Hepatocyte (in vitro differentiated cells): ENCODE data around the gene SCD5. TPM values are rescaled to one million over a fixed set of nuclear protein-coding genes. Genes with fewer than 3 reads are reported as not detected.

Experiments
- DNase-seq: peaks from one replicate; pipeline ENCODE4 v3.0.0-alpha.2; 2016; ENCODE audit warnings: low spot score
- H2AFZ ChIP-seq: fragments of 200-600 bp; sonication (generic); 2 replicates; pipeline ENCODE4 v1.6.0; 2016; ENCODE audit warnings: antibody characterized with exemption, mild to moderate bottlenecking
- H3K27ac ChIP-seq: fragments of 200-600 bp; sonication (generic); 2 replicates; pipeline ENCODE4 v1.5.1; 2016; ENCODE audit warnings: mild to moderate bottlenecking
- H3K27me3 ChIP-seq: fragments of 200-600 bp; sonication (generic); 2 replicates; pipeline ENCODE4 v1.6.1; 2016
- H3K36me3 ChIP-seq: fragments of 200-600 bp; sonication (generic); replicated peaks from 2 replicates; pipeline ENCODE4 v1.5.1; 2016; ENCODE audit warnings: low read depth; ENCODE audit not compliant: insufficient read depth
- H3K4me1 ChIP-seq: fragments of 200-600 bp; sonication (generic); 2 replicates; pipeline ENCODE4 v1.5.1; 2016; ENCODE audit warnings: mild to moderate bottlenecking, moderate library complexity; ENCODE audit not compliant: insufficient read depth
- H3K4me2 ChIP-seq: fragments of 200-600 bp; sonication (generic); 2 replicates; pipeline ENCODE4 v1.6.0; 2016
- H3K4me3 ChIP-seq: fragments of 200-600 bp; sonication (generic); 2 replicates; pipeline ENCODE4 v1.5.1; 2016; ENCODE audit warnings: mild to moderate bottlenecking
- H3K79me2 ChIP-seq: fragments of 200-600 bp; sonication (generic); 2 replicates; pipeline ENCODE4 v1.6.0; 2017; ENCODE audit warnings: mild to moderate bottlenecking
- H3K9me2 ChIP-seq: fragments of 200-600 bp; sonication (generic); replicated peaks from 2 replicates; pipeline ENCODE4 v1.6.0; 2017; ENCODE audit warnings: mild to moderate bottlenecking; ENCODE audit not compliant: insufficient read depth
- H3K9me3 ChIP-seq: fragments of 200-600 bp; sonication (generic); 2 replicates; pipeline ENCODE4 v1.5.1; 2016; ENCODE audit warnings: low read depth, mild to moderate bottlenecking
- H4K20me1 ChIP-seq: fragments of 200-600 bp; sonication (generic); 2 replicates; pipeline ENCODE4 v1.6.0; 2016; ENCODE audit warnings: mild to moderate bottlenecking; ENCODE audit not compliant: insufficient read depth, poor library complexity, severe bottlenecking
- EZH2 ChIP-seq: fragments of 200-600 bp; sonication (generic); IDR thresholded peaks from 2 replicates; pipeline ENCODE4 v1.6.1; 2016; ENCODE audit warnings: antibody characterized with exemption, mild to moderate bottlenecking, borderline replicate concordance
- EZH2phosphoT487 ChIP-seq: fragments of 200-600 bp; sonication (generic); IDR thresholded peaks from one replicate; pipeline ENCODE4 v1.6.1; 2018; ENCODE audit warnings: antibody characterized with exemption, mild to moderate bottlenecking, low read depth, moderate library complexity; ENCODE audit not compliant: unreplicated experiment, severe bottlenecking
- WGBS: methylation state at CpG from one replicate; pipeline ENCODE4 v1.1.6; 2016; ENCODE audit warnings: low lambda C conversion rate; ENCODE audit errors: missing lambda C conversion rate; 5-methylcytosine and 5-hydroxymethylcytosine counted together
- polyA plus RNA-seq: library from polyadenylated mRNA; unstranded; fragments of >200 nt; fragmentation: Nextera tagmentation; extraction: Ambion mirVana; gene quantifications from 2 replicates; pipeline ENCODE4 v1.2.1, GENCODE V29; 2016
- total RNA-seq: library from RNA; depleted of rRNA; stranded (reverse); fragments of >200 nt; gene quantifications from 2 replicates; pipeline ENCODE4 v1.2.3, GENCODE V29; 2014
- TF ChIP-seq, protein P1 (sequence below): fragments of 200-600 bp; sonication (generic); IDR thresholded peaks from 2 replicates; pipeline ENCODE4 v1.5.1; 2016; ENCODE audit warnings: antibody characterized with exemption, mild to moderate bottlenecking; ENCODE audit not compliant: poor library complexity

Gene SCD5
- total and polyA plus RNA-seq, 2 experiments from 2014 or later, result 6.4 to 19.2 TPM

DNA sequence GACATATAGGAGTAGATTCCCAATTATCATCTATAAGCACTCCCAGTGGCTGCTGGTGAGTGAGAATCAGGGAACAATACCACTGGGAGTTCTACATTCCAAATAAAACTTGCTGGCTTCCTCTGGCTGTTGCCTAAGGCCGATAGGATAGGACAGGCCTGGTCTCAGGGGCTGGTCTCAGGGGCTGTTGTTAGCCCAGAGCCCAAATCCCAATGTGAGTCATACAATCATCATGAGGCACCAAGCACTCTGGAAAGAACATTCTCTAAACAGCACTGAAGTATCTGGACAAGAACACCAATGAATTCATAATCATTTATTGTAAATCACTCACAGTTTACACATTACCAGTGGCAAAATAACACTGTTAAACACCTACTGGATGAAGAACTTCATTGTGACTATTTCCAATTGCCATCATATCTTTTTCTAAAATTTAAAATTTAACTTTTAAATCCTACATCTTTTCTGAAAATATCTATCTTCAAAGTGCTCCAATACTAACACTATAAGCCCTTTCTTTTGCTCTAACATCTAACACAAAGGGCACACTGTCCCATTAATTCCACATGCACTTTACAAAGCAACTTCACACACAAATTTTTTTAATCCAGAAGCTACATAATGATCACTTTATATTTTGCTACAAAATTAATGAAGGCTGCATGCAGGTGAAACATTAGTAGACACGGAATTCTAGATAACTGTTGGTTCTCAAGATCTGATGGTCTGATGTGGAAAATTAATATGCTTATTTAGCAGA lies 169.2 kb downstream of the SCD5 start:
- H2AFZ ChIP-seq, result no peak overlapping the region
- DNase-seq, result no peak
- H3K4me3 ChIP-seq, result no peak overlapping the region
- H3K9me2 ChIP-seq, result no peaks in the 10 kb centered on the region
- no peaks in the 10 kb centered on the region for H3K36me3 ChIP-seq
- no peak overlapping the region for H3K27ac ChIP-seq
- no peaks in the 10 kb centered on the region for H3K4me1 ChIP-seq
- H4K20me1 ChIP-seq, result no peaks in the 10 kb centered on the region
- no peaks in the 10 kb centered on the region for H3K9me3 ChIP-seq
- TF ChIP-seq, protein P1, sequence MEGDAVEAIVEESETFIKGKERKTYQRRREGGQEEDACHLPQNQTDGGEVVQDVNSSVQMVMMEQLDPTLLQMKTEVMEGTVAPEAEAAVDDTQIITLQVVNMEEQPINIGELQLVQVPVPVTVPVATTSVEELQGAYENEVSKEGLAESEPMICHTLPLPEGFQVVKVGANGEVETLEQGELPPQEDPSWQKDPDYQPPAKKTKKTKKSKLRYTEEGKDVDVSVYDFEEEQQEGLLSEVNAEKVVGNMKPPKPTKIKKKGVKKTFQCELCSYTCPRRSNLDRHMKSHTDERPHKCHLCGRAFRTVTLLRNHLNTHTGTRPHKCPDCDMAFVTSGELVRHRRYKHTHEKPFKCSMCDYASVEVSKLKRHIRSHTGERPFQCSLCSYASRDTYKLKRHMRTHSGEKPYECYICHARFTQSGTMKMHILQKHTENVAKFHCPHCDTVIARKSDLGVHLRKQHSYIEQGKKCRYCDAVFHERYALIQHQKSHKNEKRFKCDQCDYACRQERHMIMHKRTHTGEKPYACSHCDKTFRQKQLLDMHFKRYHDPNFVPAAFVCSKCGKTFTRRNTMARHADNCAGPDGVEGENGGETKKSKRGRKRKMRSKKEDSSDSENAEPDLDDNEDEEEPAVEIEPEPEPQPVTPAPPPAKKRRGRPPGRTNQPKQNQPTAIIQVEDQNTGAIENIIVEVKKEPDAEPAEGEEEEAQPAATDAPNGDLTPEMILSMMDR, result no peak
- TF ChIP-seq EZH2phosphoT487, result no peak
- TF ChIP-seq EZH2, result no peak
- H3K79me2 ChIP-seq, result no peaks in the 10 kb centered on the region
- no peak overlapping the region for H3K4me2 ChIP-seq
- 69% methylated on average over 2 of the region's 2 CpGs for WGBS
- no peaks in the 10 kb centered on the region for H3K27me3 ChIP-seq

DNA sequence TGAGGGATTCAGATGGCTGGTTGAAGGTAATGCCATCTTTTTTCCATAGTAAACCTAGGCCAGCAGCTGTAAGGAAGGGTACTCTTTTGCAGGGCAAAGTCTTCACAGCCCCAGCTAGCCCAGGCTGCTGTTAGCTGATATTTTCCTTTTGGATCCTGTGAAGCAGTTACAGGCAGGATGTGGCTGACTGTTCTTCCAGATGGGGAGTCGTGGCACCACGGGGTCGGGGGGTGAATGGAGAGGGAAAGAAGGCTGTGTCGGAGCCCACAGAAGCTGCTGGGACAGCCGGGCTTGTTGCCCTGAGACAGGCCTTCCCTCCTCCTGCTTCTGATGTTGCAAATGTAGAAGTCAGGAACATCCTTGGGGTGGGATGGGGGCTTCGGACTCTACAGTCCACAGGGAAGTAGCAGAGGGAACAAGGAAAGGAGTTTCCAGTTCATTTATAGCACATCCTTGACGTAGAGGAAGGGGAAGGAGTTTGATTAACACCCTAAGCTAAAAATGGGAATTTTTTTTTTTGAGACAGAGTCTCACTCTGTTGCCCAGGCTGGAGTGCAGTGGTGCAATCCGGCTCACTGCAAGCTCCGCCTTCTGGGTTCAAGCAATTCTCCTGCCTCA lies 172.2 kb downstream of the SCD5 start:
- DNase-seq, result no peak
- 90% methylated on average over 9 of the region's 9 CpGs for WGBS
- no peaks in the 10 kb centered on the region for H3K9me2 ChIP-seq
- no peaks in the 10 kb centered on the region for H3K27me3 ChIP-seq
- H3K9me3 ChIP-seq, result no peaks in the 10 kb centered on the region
- H2AFZ ChIP-seq, result no peak overlapping the region
- H3K79me2 ChIP-seq, result no peaks in the 10 kb centered on the region
- H4K20me1 ChIP-seq, result no peaks in the 10 kb centered on the region
- H3K27ac ChIP-seq, result no peak overlapping the region
- H3K4me2 ChIP-seq, result no peak overlapping the region
- H3K4me3 ChIP-seq, result no peak overlapping the region
- no peaks in the 10 kb centered on the region for H3K4me1 ChIP-seq
- TF ChIP-seq, protein P1, result no peak
- TF ChIP-seq EZH2phosphoT487 (no peak), EZH2 (no peak)
- no peaks in the 10 kb centered on the region for H3K36me3 ChIP-seq

DNA sequence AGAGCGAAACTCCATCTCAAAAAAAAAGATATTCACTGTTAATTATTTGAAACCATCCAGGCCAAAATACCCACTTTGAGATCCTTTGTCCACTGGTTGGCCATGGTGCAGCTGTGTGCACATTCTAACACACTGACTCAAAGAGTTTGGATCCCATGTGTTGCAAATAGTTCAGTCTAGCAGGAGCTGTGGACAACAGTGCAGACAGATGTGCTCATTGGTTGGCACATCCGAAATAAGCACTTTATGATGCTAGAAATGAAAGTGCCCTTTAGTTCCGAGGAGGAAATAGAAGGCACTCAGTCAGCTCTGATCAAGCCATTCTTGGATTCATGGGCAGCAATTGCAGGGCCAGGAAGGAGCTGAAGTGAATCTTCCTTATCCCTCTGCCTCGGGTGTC lies 173.8 kb downstream of the SCD5 start:
- Histone ChIP-seq H3K79me2 (no peaks in the 10 kb centered on the region), H3K36me3 (no peaks in the 10 kb centered on the region), H3K4me3 (no peak overlapping the region), H3K9me3 (no peaks in the 10 kb centered on the region), H3K27me3 (no peaks in the 10 kb centered on the region), H3K4me2 (no peak overlapping the region), H3K4me1 (no peaks in the 10 kb centered on the region), H3K27ac (no peak overlapping the region), H2AFZ (no peak overlapping the region), H3K9me2 (no peaks in the 10 kb centered on the region), H4K20me1 (no peaks in the 10 kb centered on the region)
- WGBS, result 91% methylated on average over 4 of the region's 4 CpGs
- TF ChIP-seq EZH2phosphoT487 (no peak), EZH2 (no peak)
- TF ChIP-seq, protein P1, result no peak
- DNase-seq, result no peak
